ENCODE data around the gene NTRK3.

Gene NTRK3

DNA sequence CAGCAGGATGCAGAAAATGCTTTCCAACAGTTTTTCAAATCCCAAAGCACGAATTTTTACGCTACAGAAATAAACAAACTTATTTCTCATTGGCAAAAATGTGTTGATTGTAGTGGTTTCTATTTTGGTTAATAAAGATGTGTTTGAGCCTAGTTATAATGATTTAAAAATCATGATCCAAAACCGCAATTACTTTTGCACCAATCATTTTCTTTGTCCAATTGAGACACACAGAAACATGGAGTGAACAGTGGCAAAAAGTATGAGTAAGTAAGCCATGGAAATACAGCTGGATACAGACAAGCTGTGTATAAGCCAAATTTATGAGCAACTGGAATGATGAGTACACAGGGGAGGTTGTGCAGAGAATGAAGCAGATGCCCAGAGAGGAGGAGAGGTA lies 427.9 kb downstream of the NTRK3 start:
- DNase-seq (ENCODE audit: low read depth in 3 of 3) = no peak

DNA sequence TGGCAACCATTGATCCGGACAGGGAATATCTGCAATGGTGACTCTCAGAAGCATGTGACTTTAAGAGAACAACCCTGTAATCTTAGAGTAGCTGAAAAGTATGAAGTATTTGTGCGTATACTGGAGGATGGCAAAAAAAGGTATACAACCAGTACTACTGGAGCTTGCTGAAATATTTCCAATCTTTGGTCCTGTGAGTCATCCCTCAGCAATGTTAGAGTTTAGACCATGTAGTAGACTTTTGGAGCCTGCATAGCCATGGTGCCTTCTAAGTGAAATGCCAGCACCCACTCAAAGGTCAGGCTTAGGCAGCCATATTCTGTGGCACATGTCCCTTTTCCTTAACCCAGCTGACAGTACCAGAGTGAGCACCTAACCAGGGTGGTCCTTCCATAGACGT lies 429.4 kb downstream of the NTRK3 start:
- no peak for DNase-seq (ENCODE audit: low read depth in 3 of 3)

DNA sequence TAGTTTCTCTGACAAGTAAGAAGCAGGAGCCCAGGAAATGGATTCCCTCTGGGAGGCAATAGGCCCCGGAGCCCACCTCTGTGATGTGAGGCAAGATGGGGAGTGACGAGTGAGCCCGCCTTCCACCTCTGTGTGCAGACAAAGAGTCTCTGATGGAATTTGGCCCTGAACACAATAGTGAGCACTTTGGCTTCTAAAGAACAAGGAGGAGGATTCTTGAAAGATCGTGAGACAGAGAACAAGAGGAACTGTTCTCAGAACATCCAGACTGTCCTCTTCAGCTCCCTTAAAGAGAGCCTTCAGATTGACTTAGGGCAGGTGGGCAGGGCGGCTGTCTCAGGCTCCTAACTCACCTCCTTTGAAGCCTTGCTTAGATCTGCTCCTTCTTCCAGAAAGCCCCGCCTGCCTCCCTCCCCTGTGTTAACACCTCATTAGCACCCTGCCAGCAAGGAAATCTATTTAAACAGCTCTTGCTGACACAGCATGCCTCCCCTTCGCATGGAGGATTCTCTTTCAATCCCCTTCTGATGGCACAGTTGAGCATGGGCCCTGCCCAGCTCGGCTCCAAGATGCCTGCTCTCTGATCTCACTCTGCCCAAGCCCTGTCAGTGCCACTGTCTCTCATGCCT lies 430.3 kb downstream of the NTRK3 start:
- no peak for DNase-seq (ENCODE audit: low read depth in 3 of 3)

DNA sequence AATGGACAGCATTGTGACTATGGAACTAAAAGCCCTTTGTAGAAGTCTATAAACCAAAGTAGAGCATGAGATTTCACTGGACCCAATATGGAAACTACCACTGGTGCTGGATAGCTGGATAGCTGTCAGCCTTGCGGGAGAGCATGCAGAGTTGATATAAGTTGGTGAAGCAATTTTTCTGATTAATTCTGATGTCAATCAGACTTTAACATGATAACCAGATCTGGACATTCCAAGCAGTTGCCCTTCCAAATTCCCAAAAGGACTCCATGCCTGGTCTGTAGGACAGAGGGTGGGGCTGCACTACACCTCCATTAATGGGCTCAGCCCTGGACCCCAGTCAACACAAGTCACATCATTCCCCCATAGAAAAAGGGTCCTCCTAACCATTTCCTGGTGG lies 437.8 kb downstream of the NTRK3 start:
- DNase-seq (ENCODE audit: low read depth in 3 of 3) = no peak

DNA sequence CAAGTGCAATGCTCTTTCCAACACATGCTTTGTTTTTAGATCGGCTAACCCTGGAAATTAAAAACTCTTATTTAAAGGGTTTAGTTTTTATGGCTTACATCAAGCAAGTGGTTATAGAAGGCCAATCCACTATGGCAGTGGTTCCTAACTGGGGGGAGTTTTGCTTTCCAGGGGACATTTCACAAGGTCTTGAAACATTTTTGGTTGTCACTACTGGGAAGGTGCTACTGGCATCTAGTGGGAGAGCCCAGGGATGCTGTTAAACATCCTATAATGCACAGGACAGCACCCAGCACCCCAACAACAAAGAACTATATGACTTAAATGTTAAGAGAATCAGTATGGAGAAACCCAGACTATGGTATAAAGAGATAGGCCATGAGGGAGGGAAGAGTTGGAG lies 439.0 kb downstream of the NTRK3 start:
- DNase-seq (ENCODE audit: low read depth in 3 of 3) = no peak

DNA sequence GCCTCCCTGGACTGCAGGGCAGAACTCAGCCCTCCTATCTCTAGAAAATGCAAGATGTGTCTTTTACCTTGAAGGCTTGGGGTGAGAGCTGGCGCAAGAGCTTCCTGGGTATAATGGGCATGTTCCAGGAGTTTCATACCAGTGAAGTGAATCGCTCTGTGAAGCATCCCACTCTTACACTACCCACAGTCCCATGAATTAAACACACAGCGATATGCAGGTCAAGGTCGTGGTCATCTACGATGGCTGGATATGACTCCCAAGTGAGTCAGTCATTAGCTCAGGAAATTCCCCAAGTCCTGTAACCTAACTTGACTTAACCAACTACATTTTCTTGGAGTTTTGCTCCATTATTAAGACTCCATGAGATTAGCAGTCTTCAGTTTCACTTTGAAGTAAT lies 439.7 kb downstream of the NTRK3 start:
- DNase-seq (ENCODE audit: low read depth in 3 of 3) = no peak

DNA sequence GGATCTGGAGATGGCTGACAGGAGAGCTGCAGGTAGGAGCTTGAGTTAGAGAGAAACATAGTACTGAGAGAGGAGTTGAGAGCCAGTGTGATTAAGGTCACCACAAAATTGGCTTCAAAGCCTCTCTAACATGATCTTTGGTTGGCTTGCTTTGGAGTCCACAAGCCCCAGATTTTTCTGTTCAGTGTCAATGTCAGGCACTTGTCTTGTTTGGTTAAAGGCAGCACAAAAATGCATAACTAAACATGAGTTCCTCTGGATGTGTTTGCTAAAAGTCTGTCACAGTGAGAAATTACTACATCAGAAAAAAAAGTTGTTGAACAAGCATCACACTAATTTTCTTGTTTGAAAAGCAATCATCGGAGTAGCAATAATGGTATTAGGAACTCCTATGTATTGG lies 440.5 kb downstream of the NTRK3 start:
- no peak for DNase-seq (ENCODE audit: low read depth in 3 of 3)
